Nephron progenitor cell (in vitro differentiated cells): ENCODE results near the gene SLC41A1.
A peak's percentile ranks its signal among the peaks of the same experiment; 100 is the strongest.

Source experiments
- DNase-seq: peaks from one replicate; pipeline ENCODE4 v3.0.0; 2021
- H3K27ac Mint-ChIP-seq: 2 replicates; pipeline ENCODE4 v1.8.0; 2021; ENCODE audit warnings: mild to moderate bottlenecking, moderate library complexity, mixed read lengths
- H3K27me3 Mint-ChIP-seq: 2 replicates; pipeline ENCODE4 v1.8.0; 2021; ENCODE audit warnings: mild to moderate bottlenecking, low read depth, mixed read lengths; ENCODE audit not compliant: poor library complexity
- H3K36me3 Mint-ChIP-seq: 2 replicates; pipeline ENCODE4 v1.8.0; 2021; ENCODE audit warnings: low read depth, mixed read lengths
- H3K4me1 Mint-ChIP-seq: 2 replicates; pipeline ENCODE4 v1.8.0; 2021; ENCODE audit warnings: mixed read lengths
- H3K4me3 Mint-ChIP-seq: 2 replicates; pipeline ENCODE4 v1.8.0; 2021; ENCODE audit warnings: mild to moderate bottlenecking, moderate library complexity, mixed read lengths
- H3K9me3 Mint-ChIP-seq: 2 replicates; pipeline ENCODE4 v1.8.0; 2021; ENCODE audit warnings: mild to moderate bottlenecking, moderate library complexity, mixed read lengths
- CTCF ChIP-seq: fragments of 200-600 bp; sonication (generic); IDR thresholded peaks from 2 replicates; pipeline ENCODE4 v1.5.0; 2021; ENCODE audit warnings: antibody characterized with exemption

The SLC41A1 gene

GRCh38 chr1:205782627-205783432 lies 30.2 kb downstream of the SLC41A1 start:
- Mint-ChIP-seq H3K4me1 (peaks cover 6% of the 10 kb centered on the region), H3K27ac (no peak overlapping the region), H3K36me3 (no peaks in the 10 kb centered on the region), H3K27me3 (peaks cover 14% of the 10 kb centered on the region), H3K9me3 (no peaks in the 10 kb centered on the region), H3K4me3 (no peak overlapping the region)
- DNase-seq = no peak
- TF ChIP-seq CTCF = no peak

GRCh38 chr1:205780335-205780734 lies 32.7 kb downstream of the SLC41A1 start:
- Mint-ChIP-seq H3K9me3 (peaks cover 13% of the 10 kb centered on the region), H3K36me3 (no peaks in the 10 kb centered on the region), H3K27me3 (peaks cover 28% of the 10 kb centered on the region), H3K27ac (no peak overlapping the region), H3K4me3 (no peak overlapping the region), H3K4me1 (peaks cover 6% of the 10 kb centered on the region)
- no peak for DNase-seq
- TF ChIP-seq CTCF = no peak

- DNase-seq = no peak
- Mint-ChIP-seq H3K4me1 (peaks cover 19% of the 10 kb centered on the region), H3K27me3 (peaks cover 46% of the 10 kb centered on the region), H3K27ac (no peak overlapping the region), H3K36me3 (no peaks in the 10 kb centered on the region), H3K9me3 (peaks cover 13% of the 10 kb centered on the region), H3K4me3 (no peak overlapping the region)
- no peak for TF ChIP-seq CTCF
These were observed 35.0 kb downstream of the SLC41A1 start for GRCh38 chr1:205777994-205778393.

- peaks cover 14% of the 10 kb centered on the region for H3K4me1 Mint-ChIP-seq
- peak overlapping the region; percentile 88 for H3K4me3 Mint-ChIP-seq
- no peaks in the 10 kb centered on the region for H3K36me3 Mint-ChIP-seq
- no peak for DNase-seq
- H3K27ac Mint-ChIP-seq = no peak overlapping the region
- no peak for TF ChIP-seq CTCF
- H3K27me3 Mint-ChIP-seq = peaks cover 69% of the 10 kb centered on the region
- H3K9me3 Mint-ChIP-seq = peaks cover 13% of the 10 kb centered on the region
These were observed 37.3 kb downstream of the SLC41A1 start for GRCh38 chr1:205775717-205776056.

- peak within 1 kb of the TSS; percentile 88 for H3K4me3 Mint-ChIP-seq
These were observed 37.8 kb downstream of the SLC41A1 start, which contains the start of gene RAB29 for GRCh38 chr1:205775015-205775716. TSS of gene RAB29 (minus strand) at chr1:205775482. CDS start at chr1:205774956, 526 bp downstream.

More at GRCh38 chr1:205775015-205775716, 37.8 kb downstream of the SLC41A1 start, which contains the start of gene RAB29:
- Mint-ChIP-seq H3K27me3 (peaks cover 70% of the 10 kb centered on the region), H3K36me3 (no peaks in the 10 kb centered on the region), H3K4me1 (peaks cover 14% of the 10 kb centered on the region), H3K27ac (no peak within 1 kb of the TSS), H3K9me3 (peaks cover 13% of the 10 kb centered on the region)
- TF ChIP-seq CTCF = no peak
- DNase-seq = peak; percentile 75
